Epithelial cell of esophagus (primary cell): ENCODE results near the gene LSM14A.

Experiments
- DNase-seq: peaks from one replicate; pipeline ENCODE4 v3.0.0; 2010; ENCODE audit warnings: low read depth
- H3K4me3 ChIP-seq: 2 replicates; pipeline ENCODE4 v1.5.1; 2011; ENCODE audit warnings: mild to moderate bottlenecking, low read length, control low read depth
- TF ChIP-seq, protein P1 (sequence below): IDR thresholded peaks from 2 replicates; pipeline ENCODE4 v1.5.1; 2011; ENCODE audit warnings: low read depth, mild to moderate bottlenecking, low read length, control low read depth, inconsistent platforms; ENCODE audit not compliant: insufficient read depth; ENCODE audit errors: missing control alignments

The LSM14A gene

GRCh38 chr19:34230820-34231219 is 58.5 kb downstream of the LSM14A start:
- TF ChIP-seq, protein P1, sequence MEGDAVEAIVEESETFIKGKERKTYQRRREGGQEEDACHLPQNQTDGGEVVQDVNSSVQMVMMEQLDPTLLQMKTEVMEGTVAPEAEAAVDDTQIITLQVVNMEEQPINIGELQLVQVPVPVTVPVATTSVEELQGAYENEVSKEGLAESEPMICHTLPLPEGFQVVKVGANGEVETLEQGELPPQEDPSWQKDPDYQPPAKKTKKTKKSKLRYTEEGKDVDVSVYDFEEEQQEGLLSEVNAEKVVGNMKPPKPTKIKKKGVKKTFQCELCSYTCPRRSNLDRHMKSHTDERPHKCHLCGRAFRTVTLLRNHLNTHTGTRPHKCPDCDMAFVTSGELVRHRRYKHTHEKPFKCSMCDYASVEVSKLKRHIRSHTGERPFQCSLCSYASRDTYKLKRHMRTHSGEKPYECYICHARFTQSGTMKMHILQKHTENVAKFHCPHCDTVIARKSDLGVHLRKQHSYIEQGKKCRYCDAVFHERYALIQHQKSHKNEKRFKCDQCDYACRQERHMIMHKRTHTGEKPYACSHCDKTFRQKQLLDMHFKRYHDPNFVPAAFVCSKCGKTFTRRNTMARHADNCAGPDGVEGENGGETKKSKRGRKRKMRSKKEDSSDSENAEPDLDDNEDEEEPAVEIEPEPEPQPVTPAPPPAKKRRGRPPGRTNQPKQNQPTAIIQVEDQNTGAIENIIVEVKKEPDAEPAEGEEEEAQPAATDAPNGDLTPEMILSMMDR: no peak
- DNase-seq: no peak
- H3K4me3 ChIP-seq: no peak overlapping the region

DNA sequence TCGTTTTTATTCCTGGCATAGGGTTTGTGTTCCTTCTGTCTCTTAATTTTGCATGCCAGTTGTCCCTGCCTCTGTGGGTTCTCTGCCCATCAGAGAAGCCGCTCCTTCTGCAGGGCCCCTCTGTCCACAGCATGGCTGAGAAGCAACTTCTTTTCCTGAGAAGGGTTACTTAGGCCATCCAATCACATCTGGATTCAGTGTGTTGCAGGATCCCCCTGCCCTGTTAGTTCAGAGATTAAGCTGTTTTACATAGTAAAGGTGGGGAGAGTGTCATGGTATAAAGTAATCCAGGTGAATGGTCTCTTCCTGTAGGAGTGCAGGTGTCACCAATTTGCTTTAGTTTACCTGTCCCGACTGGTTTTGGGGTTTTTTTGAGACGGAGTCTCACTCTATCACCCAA is 59.1 kb downstream of the LSM14A start:
- no peak overlapping the region for H3K4me3 ChIP-seq
- TF ChIP-seq, protein P1: no peak
- no peak for DNase-seq

DNA sequence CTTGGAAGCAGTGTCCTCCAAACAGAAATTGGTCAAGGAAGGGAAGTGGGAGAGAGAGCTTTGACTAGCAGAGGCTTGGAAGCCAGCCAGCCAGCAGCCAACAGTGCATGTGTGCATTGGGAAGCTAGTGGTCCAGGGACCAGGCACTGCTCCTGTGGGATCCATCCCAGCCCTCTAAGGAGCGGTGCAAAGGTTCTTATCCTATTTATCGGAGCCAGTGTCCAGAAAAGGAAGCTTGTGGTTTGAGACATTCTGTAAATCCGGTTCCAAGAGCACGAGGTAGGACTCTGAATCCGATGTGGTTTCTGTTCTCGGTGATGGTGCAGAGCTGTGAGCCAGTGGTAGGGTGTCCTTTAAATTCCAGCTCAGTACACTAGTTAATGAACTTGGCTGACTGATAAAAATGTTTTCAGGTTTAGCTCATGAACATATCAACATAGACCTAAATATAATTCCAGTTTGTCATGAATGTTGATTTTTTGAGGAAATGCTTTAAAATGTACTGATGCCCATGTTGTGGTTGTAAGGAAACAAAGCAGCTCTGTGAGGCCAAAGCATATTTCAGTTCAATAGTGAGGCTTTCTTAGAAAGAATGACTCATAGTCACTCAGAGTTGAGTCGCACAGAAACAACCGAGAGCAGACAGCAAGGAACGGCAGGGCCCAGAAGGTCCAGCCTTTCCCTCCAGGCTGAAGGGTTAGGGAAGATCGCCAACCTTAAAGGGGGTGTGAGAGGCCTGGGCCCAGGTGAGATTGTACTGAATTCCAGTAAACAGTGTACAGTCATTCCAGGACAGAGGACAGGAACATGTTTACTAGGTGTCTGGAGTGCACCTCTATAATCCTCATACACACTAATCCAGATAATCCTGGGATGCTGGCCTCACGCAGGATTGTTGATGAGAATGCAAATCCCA is 60.5 kb downstream of the LSM14A start:
- no peak overlapping the region for H3K4me3 ChIP-seq
- DNase-seq: peak; percentile 82
- TF ChIP-seq, protein P1: no peak

- no peak overlapping the region for H3K4me3 ChIP-seq
- no peak for DNase-seq
- TF ChIP-seq, protein P1: no peak
Measured at GRCh38 chr19:34235425-34235940, 63.2 kb downstream of the LSM14A start.

DNA sequence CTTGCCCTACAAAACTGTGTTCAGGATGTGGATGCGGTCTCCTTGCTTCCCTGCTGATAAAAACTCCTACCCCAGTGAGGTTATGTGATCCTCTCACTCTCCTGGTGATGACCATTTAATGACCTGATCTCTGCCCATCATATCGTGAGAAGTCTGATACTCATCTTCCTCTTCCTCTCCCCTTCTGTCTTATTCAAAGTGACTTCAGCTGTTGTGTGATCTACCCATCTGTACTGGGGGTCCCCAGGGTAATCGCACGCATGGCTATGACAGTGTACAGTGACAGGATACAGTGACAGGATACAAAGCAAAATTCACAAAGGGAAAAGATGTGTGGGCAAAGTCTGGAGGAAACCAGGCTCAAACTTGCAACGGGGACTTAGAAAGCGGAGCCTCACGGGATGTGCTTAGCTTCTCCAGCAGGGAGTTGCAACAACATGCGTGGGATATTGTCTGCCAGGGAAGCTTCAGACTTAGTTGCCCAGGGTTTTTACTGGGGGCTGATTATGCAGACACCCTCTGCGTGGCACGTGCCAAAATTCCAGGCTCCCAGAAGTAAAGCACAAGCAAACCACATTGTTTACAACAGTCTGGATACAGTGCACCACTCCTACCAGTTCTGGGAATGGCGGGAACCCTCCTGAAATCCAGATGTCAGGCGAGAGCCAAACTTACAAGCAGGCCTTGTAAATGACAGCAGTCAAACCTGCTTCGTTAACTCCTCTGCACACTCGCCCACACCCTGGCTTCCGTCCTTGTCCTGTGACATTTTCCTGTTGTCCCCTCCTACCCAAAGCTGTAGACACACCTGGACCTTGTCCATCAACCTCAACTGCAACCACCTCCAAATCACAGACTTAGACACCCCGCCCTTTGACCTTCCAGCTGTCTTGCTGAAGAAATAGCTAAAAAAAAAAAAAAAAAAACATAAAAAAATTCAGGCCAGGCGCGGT is 64.0 kb downstream of the LSM14A start:
- no peak for DNase-seq
- H3K4me3 ChIP-seq: no peak overlapping the region
- TF ChIP-seq, protein P1: no peak

GRCh38 chr19:34237283-34237682 is 65.0 kb downstream of the LSM14A start:
- TF ChIP-seq, protein P1: no peak
- no peak overlapping the region for H3K4me3 ChIP-seq
- no peak for DNase-seq
